Progenitor cell of endocrine pancreas (in vitro differentiated cells): ENCODE data around the gene CDH20. TPM values are rescaled to one million over a fixed set of nuclear protein-coding genes. Genes with fewer than 3 reads are reported as not detected.

Source experiments
- DNase-seq: peaks from one replicate; pipeline ENCODE4 v3.0.0; 2021; ENCODE audit warnings: low spot score; ENCODE audit not compliant: unreplicated experiment
- H3K27ac Mint-ChIP-seq: 2 replicates; pipeline ENCODE4 v1.8.0; 2021; ENCODE audit warnings: mild to moderate bottlenecking, moderate library complexity, mixed read lengths
- H3K27me3 Mint-ChIP-seq: 2 replicates; pipeline ENCODE4 v1.8.0; 2021; ENCODE audit warnings: mixed read lengths
- H3K36me3 Mint-ChIP-seq: 2 replicates; pipeline ENCODE4 v1.8.0; 2022; ENCODE audit warnings: mixed read lengths; ENCODE audit not compliant: insufficient read depth
- H3K4me1 Mint-ChIP-seq: 2 replicates; pipeline ENCODE4 v1.8.0; 2021; ENCODE audit warnings: low read depth, mixed read lengths
- H3K4me3 Mint-ChIP-seq: 2 replicates; pipeline ENCODE4 v1.8.0; 2021; ENCODE audit warnings: low read depth, mild to moderate bottlenecking, moderate library complexity, mixed read lengths
- H3K9me3 Mint-ChIP-seq: 2 replicates; pipeline ENCODE4 v1.8.0; 2021; ENCODE audit warnings: low read depth, mixed read lengths
- total RNA-seq: library from RNA; stranded (reverse); gene quantifications from 2 replicates; pipeline ENCODE4 v1.2.1, GENCODE V29; 2021
- TF ChIP-seq, protein P1 (sequence below): fragments of 200-600 bp; sonication (generic); IDR thresholded peaks from one replicate; pipeline ENCODE4 v1.5.0; 2021; ENCODE audit warnings: antibody characterized with exemption, mild to moderate bottlenecking; ENCODE audit not compliant: unreplicated experiment

CDH20 gene
- total RNA-seq, 1 donor from 2014 or later: 0.65 TPM

DNA sequence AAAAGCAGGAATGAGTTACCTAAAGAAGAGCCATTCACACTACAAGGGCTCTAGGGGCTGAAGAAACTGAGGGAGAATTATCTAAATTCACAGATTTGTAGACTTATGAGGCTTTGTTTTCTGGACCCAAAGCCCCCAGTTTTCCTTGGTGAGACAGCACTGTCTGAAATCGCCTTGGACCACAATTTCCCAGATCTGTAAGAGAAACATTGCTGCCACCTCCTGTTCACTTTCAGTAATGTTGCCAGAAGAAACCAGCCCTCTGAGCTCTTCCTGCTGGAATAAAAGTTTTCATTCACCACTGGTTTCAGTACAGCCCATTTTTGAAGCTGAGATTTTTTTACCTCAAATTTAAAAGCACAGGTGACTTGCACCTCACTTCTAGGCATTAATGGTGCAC lies 169.2 kb downstream of the CDH20 start:
- Mint-ChIP-seq H3K4me3 (no peak overlapping the region), H3K27ac (no peak overlapping the region), H3K36me3 (no peaks in the 10 kb centered on the region), H3K9me3 (no peaks in the 10 kb centered on the region), H3K4me1 (no peaks in the 10 kb centered on the region), H3K27me3 (peaks cover 3% of the 10 kb centered on the region)
- TF ChIP-seq, protein P1, sequence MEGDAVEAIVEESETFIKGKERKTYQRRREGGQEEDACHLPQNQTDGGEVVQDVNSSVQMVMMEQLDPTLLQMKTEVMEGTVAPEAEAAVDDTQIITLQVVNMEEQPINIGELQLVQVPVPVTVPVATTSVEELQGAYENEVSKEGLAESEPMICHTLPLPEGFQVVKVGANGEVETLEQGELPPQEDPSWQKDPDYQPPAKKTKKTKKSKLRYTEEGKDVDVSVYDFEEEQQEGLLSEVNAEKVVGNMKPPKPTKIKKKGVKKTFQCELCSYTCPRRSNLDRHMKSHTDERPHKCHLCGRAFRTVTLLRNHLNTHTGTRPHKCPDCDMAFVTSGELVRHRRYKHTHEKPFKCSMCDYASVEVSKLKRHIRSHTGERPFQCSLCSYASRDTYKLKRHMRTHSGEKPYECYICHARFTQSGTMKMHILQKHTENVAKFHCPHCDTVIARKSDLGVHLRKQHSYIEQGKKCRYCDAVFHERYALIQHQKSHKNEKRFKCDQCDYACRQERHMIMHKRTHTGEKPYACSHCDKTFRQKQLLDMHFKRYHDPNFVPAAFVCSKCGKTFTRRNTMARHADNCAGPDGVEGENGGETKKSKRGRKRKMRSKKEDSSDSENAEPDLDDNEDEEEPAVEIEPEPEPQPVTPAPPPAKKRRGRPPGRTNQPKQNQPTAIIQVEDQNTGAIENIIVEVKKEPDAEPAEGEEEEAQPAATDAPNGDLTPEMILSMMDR: peak; percentile 85
- peak; percentile 44 for DNase-seq

DNA sequence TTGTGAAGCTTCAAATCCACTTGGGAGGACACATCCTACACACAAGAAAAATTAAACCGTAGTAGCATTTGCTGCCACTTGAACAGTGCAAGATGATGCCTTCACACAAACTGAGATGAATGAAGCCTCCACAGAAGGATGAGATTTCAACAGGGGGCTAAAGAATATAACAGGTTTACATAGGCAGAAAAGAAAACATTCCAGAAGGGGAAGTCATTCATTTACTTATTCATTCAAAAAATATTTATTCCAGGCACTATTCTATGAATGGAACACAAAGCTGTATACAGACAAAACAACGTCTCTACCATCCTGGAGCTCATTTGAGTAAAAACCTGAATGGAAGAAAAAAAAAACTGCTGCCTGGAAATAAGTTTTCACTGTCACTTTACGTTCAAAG lies 170.5 kb downstream of the CDH20 start:
- H3K4me1 Mint-ChIP-seq: no peaks in the 10 kb centered on the region
- TF ChIP-seq, protein P1: no peak
- peaks cover 3% of the 10 kb centered on the region for H3K9me3 Mint-ChIP-seq

DNA sequence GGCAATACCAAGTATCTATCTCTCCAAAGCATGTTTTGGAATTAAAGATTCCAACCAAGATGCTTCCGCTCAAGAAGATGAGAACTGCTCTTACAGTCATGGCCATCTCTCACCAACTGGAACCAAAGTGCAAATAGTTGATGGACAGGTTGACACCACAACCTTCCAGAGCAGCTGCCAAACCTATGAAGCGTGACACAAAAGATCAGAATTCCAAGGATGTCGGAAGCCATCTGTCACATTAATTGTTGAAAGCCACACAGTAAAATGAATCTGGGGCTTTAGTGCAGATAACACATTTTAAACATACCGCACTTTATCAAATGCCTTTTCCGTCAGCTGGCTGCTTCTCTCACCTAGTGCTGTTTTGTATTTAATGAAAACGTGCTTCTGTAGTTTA lies 195.7 kb downstream of the CDH20 start:
- H3K4me3 Mint-ChIP-seq: no peak overlapping the region
- peaks cover 5% of the 10 kb centered on the region for H3K4me1 Mint-ChIP-seq
- no peaks in the 10 kb centered on the region for H3K36me3 Mint-ChIP-seq
- DNase-seq: no peak
- peaks cover 4% of the 10 kb centered on the region for H3K9me3 Mint-ChIP-seq
- no peak overlapping the region for H3K27ac Mint-ChIP-seq
- TF ChIP-seq, protein P1: no peak
- H3K27me3 Mint-ChIP-seq: peaks cover 14% of the 10 kb centered on the region

More for the DNA sequence above, 170.5 kb downstream of the CDH20 start:
- Mint-ChIP-seq H3K36me3 (no peaks in the 10 kb centered on the region), H3K4me3 (no peak overlapping the region), H3K27me3 (peaks cover 3% of the 10 kb centered on the region), H3K27ac (no peak overlapping the region)
- DNase-seq: no peak

- DNase-seq: no peak
- TF ChIP-seq, protein P1: no peak
- Mint-ChIP-seq H3K27ac (no peak overlapping the region), H3K27me3 (peaks cover 19% of the 10 kb centered on the region), H3K9me3 (peaks cover 4% of the 10 kb centered on the region), H3K4me1 (peaks cover 5% of the 10 kb centered on the region), H3K36me3 (no peaks in the 10 kb centered on the region), H3K4me3 (no peak overlapping the region)
Measured at GRCh38 chr18:61530681-61531080, 197.5 kb downstream of the CDH20 start.

DNA sequence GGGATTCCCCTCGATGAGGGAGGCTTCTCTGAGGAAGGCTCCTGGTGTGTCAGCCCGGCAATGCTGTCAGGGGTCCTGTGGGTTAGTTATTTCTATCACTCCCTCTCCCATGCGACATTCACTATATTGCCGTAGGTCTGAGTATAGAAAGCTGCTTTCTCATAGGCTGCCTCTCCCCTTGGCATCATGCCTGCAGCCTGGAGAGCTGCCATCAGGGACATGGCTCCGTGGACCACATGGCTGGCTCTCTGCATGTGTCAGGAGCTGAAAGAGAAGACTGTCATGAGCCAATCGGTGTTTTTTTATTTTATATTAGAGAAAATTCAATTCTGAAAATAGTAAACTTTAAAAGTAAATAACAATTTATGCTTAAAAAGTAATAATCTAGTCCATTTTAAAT lies 198.0 kb downstream of the CDH20 start:
- H3K27ac Mint-ChIP-seq: no peak overlapping the region

More for the DNA sequence above, 198.0 kb downstream of the CDH20 start:
- H3K4me1 Mint-ChIP-seq: peaks cover 5% of the 10 kb centered on the region
- no peaks in the 10 kb centered on the region for H3K36me3 Mint-ChIP-seq
- DNase-seq: no peak
- peaks cover 19% of the 10 kb centered on the region for H3K27me3 Mint-ChIP-seq
- peaks cover 4% of the 10 kb centered on the region for H3K9me3 Mint-ChIP-seq
- H3K4me3 Mint-ChIP-seq: no peak overlapping the region
- TF ChIP-seq, protein P1: no peak
